ENCODE measurements around the gene PTPRT.

PTPRT gene

GRCh38 chr20:43003318-43003944, 186.3 kb downstream of the PTPRT start:
- Histone ChIP-seq H3K27me3 (ENCODE audit: control insufficient read depth in 1 of 2, insufficient read depth in 1 of 2, low read length in 2 of 2) (no peaks in the 10 kb centered on the region), H2BK5ac (ENCODE audit: low read depth, low read length, poor library complexity, severe bottlenecking) (no peak overlapping the region), H2BK120ac (ENCODE audit: low read depth, low read length) (no peak overlapping the region), H3K27ac (ENCODE audit: low read length, poor library complexity, severe bottlenecking) (no peak overlapping the region), H2AK5ac (ENCODE audit: low read length, severe bottlenecking) (no peak overlapping the region), H3K4me2 (ENCODE audit: low read length, poor library complexity, severe bottlenecking) (no peak overlapping the region), H3K4ac (ENCODE audit: low read depth in 1 of 2, low read length in 2 of 2) (no peak overlapping the region), H3K4me1 (ENCODE audit: control insufficient read depth, insufficient read depth, low read depth, low read length) (no peaks in the 10 kb centered on the region), H2AFZ (ENCODE audit: low read depth, low read length) (no peak overlapping the region), H3K14ac (ENCODE audit: low read length in 2 of 2) (no peak overlapping the region), H3K18ac (ENCODE audit: low read depth in 1 of 2, low read length in 2 of 2) (no peak overlapping the region), H4K91ac (ENCODE audit: low read length) (no peak overlapping the region), H2BK15ac (ENCODE audit: low read depth, poor library complexity, severe bottlenecking) (no peak overlapping the region), H3K36me3 (ENCODE audit: control insufficient read depth in 1 of 2, insufficient read depth in 2 of 2, low read depth in 1 of 2, low read length in 2 of 2) (no peaks in the 10 kb centered on the region), H3K23ac (ENCODE audit: low read length in 2 of 2) (no peak overlapping the region), H3K9ac (ENCODE audit: low read length) (no peak overlapping the region), H3K4me3 (ENCODE audit: insufficient read depth in 1 of 2, low read depth in 1 of 2, low read length in 2 of 2) (no peak overlapping the region), H2BK12ac (ENCODE audit: low read length in 2 of 2) (no peak overlapping the region), H3K79me1 (replicated peaks; ENCODE audit: low read length, poor library complexity, severe bottlenecking) (no peaks in the 10 kb centered on the region), H4K8ac (ENCODE audit: low read length) (no peak overlapping the region), H3K9me3 (ENCODE audit: control insufficient read depth, low read length) (no peaks in the 10 kb centered on the region)
- DNase-seq = no peak
- WGBS = 48% methylated on average over 5 of the region's 6 CpGs

- Histone ChIP-seq H2BK12ac (ENCODE audit: low read length in 2 of 2) (no peak overlapping the region), H3K9ac (ENCODE audit: low read length) (no peak overlapping the region), H2BK5ac (ENCODE audit: low read depth, low read length, poor library complexity, severe bottlenecking) (no peak overlapping the region), H3K18ac (ENCODE audit: low read depth in 1 of 2, low read length in 2 of 2) (no peak overlapping the region), H2BK15ac (ENCODE audit: low read depth, poor library complexity, severe bottlenecking) (no peak overlapping the region), H4K91ac (ENCODE audit: low read length) (no peak overlapping the region), H3K4ac (ENCODE audit: low read depth in 1 of 2, low read length in 2 of 2) (no peak overlapping the region), H3K9me3 (ENCODE audit: control insufficient read depth, low read length) (no peaks in the 10 kb centered on the region), H3K27me3 (ENCODE audit: control insufficient read depth in 1 of 2, insufficient read depth in 1 of 2, low read length in 2 of 2) (no peaks in the 10 kb centered on the region), H3K23ac (ENCODE audit: low read length in 2 of 2) (no peak overlapping the region), H2BK120ac (ENCODE audit: low read depth, low read length) (no peak overlapping the region), H3K4me3 (ENCODE audit: insufficient read depth in 1 of 2, low read depth in 1 of 2, low read length in 2 of 2) (no peak overlapping the region), H2AK5ac (ENCODE audit: low read length, severe bottlenecking) (no peak overlapping the region), H3K4me2 (ENCODE audit: low read length, poor library complexity, severe bottlenecking) (no peak overlapping the region), H3K14ac (ENCODE audit: low read length in 2 of 2) (no peak overlapping the region), H4K8ac (ENCODE audit: low read length) (no peak overlapping the region), H3K36me3 (ENCODE audit: control insufficient read depth in 1 of 2, insufficient read depth in 2 of 2, low read depth in 1 of 2, low read length in 2 of 2) (no peaks in the 10 kb centered on the region), H3K27ac (ENCODE audit: low read length, poor library complexity, severe bottlenecking) (no peak overlapping the region), H3K4me1 (ENCODE audit: control insufficient read depth, insufficient read depth, low read depth, low read length) (no peaks in the 10 kb centered on the region), H3K79me1 (replicated peaks; ENCODE audit: low read length, poor library complexity, severe bottlenecking) (no peaks in the 10 kb centered on the region), H2AFZ (ENCODE audit: low read depth, low read length) (no peak overlapping the region)
- no peak for DNase-seq
- WGBS = 44% methylated on average over 2 of the region's 2 CpGs
Measured at GRCh38 chr20:42996141-42996540, 193.6 kb downstream of the PTPRT start.

GRCh38 chr20:42988319-42988718, 201.4 kb downstream of the PTPRT start:
- no peak overlapping the region for H3K4ac ChIP-seq (ENCODE audit: low read depth in 1 of 2, low read length in 2 of 2)
- H3K79me1 ChIP-seq (replicated peaks; ENCODE audit: low read length, poor library complexity, severe bottlenecking) = no peaks in the 10 kb centered on the region
- H3K9ac ChIP-seq (ENCODE audit: low read length) = no peak overlapping the region
- no peak overlapping the region for H3K4me3 ChIP-seq (ENCODE audit: insufficient read depth in 1 of 2, low read depth in 1 of 2, low read length in 2 of 2)
- H3K27me3 ChIP-seq (ENCODE audit: control insufficient read depth in 1 of 2, insufficient read depth in 1 of 2, low read length in 2 of 2) = no peaks in the 10 kb centered on the region
- no peaks in the 10 kb centered on the region for H3K36me3 ChIP-seq (ENCODE audit: control insufficient read depth in 1 of 2, insufficient read depth in 2 of 2, low read depth in 1 of 2, low read length in 2 of 2)
- H3K9me3 ChIP-seq (ENCODE audit: control insufficient read depth, low read length) = no peaks in the 10 kb centered on the region
- H3K14ac ChIP-seq (ENCODE audit: low read length in 2 of 2) = no peak overlapping the region
- no peak overlapping the region for H4K8ac ChIP-seq (ENCODE audit: low read length)
- H2BK120ac ChIP-seq (ENCODE audit: low read depth, low read length) = no peak overlapping the region
- no peak overlapping the region for H4K91ac ChIP-seq (ENCODE audit: low read length)
- H2AK5ac ChIP-seq (ENCODE audit: low read length, severe bottlenecking) = no peak overlapping the region
- no peak overlapping the region for H2AFZ ChIP-seq (ENCODE audit: low read depth, low read length)
- 67% methylated on average over 5 of the region's 5 CpGs for WGBS
- no peak overlapping the region for H2BK5ac ChIP-seq (ENCODE audit: low read depth, low read length, poor library complexity, severe bottlenecking)
- H3K4me2 ChIP-seq (ENCODE audit: low read length, poor library complexity, severe bottlenecking) = no peak overlapping the region
- H3K18ac ChIP-seq (ENCODE audit: low read depth in 1 of 2, low read length in 2 of 2) = no peak overlapping the region
- no peak overlapping the region for H3K23ac ChIP-seq (ENCODE audit: low read length in 2 of 2)
- no peak overlapping the region for H3K27ac ChIP-seq (ENCODE audit: low read length, poor library complexity, severe bottlenecking)
- DNase-seq = no peak
- no peak overlapping the region for H2BK15ac ChIP-seq (ENCODE audit: low read depth, poor library complexity, severe bottlenecking)
- H3K4me1 ChIP-seq (ENCODE audit: control insufficient read depth, insufficient read depth, low read depth, low read length) = no peaks in the 10 kb centered on the region
- no peak overlapping the region for H2BK12ac ChIP-seq (ENCODE audit: low read length in 2 of 2)

- Histone ChIP-seq H3K4ac (ENCODE audit: low read depth in 1 of 2, low read length in 2 of 2) (no peak overlapping the region), H3K79me1 (replicated peaks; ENCODE audit: low read length, poor library complexity, severe bottlenecking) (no peaks in the 10 kb centered on the region), H3K4me2 (ENCODE audit: low read length, poor library complexity, severe bottlenecking) (no peak overlapping the region), H3K4me3 (ENCODE audit: insufficient read depth in 1 of 2, low read depth in 1 of 2, low read length in 2 of 2) (no peak overlapping the region), H4K91ac (ENCODE audit: low read length) (no peak overlapping the region), H4K8ac (ENCODE audit: low read length) (no peak overlapping the region), H3K9me3 (ENCODE audit: control insufficient read depth, low read length) (no peaks in the 10 kb centered on the region), H3K9ac (ENCODE audit: low read length) (no peak overlapping the region), H2AFZ (ENCODE audit: low read depth, low read length) (no peak overlapping the region), H3K36me3 (ENCODE audit: control insufficient read depth in 1 of 2, insufficient read depth in 2 of 2, low read depth in 1 of 2, low read length in 2 of 2) (no peaks in the 10 kb centered on the region), H3K4me1 (ENCODE audit: control insufficient read depth, insufficient read depth, low read depth, low read length) (no peaks in the 10 kb centered on the region), H2BK5ac (ENCODE audit: low read depth, low read length, poor library complexity, severe bottlenecking) (no peak overlapping the region), H2AK5ac (ENCODE audit: low read length, severe bottlenecking) (no peak overlapping the region), H2BK120ac (ENCODE audit: low read depth, low read length) (no peak overlapping the region), H3K23ac (ENCODE audit: low read length in 2 of 2) (no peak overlapping the region), H3K18ac (ENCODE audit: low read depth in 1 of 2, low read length in 2 of 2) (no peak overlapping the region), H2BK12ac (ENCODE audit: low read length in 2 of 2) (no peak overlapping the region), H3K27me3 (ENCODE audit: control insufficient read depth in 1 of 2, insufficient read depth in 1 of 2, low read length in 2 of 2) (no peaks in the 10 kb centered on the region), H3K14ac (ENCODE audit: low read length in 2 of 2) (no peak overlapping the region), H3K27ac (ENCODE audit: low read length, poor library complexity, severe bottlenecking) (no peak overlapping the region), H2BK15ac (ENCODE audit: low read depth, poor library complexity, severe bottlenecking) (no peak overlapping the region)
- 63% methylated on average over 10 of the region's 10 CpGs for WGBS
- no peak for DNase-seq
Measured at GRCh38 chr20:42987376-42988114, 202.2 kb downstream of the PTPRT start.
